ENCODE results near the gene CNBD2.
"Not testable (repeated sequence)": the region's sequence is repeated elsewhere in the genome, so short reads cannot be mapped to it uniquely, and the experiment has no call there.

The CNBD2 gene

DNA sequence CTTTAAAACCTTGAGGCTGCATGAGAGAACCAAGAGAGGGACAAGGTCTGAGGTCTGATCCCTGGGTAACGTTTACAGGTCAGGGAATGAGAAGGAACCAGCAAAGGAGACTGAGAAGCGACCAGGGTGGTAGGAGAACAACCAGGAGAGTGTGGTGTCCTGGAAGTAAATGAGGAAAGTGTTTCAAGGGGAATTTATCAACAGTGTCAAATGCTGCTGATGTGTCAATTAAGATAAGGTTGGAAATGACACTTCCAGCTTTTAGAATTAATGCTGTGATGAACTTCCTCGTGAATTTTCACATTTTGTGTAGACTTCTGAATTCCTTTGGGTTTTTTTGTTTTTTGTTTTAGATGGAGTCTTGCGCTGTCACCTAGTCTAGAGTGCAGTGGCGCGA lies 83.7 kb downstream of the CNBD2 start:
- TF ChIP-seq, protein P1, sequence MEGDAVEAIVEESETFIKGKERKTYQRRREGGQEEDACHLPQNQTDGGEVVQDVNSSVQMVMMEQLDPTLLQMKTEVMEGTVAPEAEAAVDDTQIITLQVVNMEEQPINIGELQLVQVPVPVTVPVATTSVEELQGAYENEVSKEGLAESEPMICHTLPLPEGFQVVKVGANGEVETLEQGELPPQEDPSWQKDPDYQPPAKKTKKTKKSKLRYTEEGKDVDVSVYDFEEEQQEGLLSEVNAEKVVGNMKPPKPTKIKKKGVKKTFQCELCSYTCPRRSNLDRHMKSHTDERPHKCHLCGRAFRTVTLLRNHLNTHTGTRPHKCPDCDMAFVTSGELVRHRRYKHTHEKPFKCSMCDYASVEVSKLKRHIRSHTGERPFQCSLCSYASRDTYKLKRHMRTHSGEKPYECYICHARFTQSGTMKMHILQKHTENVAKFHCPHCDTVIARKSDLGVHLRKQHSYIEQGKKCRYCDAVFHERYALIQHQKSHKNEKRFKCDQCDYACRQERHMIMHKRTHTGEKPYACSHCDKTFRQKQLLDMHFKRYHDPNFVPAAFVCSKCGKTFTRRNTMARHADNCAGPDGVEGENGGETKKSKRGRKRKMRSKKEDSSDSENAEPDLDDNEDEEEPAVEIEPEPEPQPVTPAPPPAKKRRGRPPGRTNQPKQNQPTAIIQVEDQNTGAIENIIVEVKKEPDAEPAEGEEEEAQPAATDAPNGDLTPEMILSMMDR (IDR thresholded peaks at IDR 0.05; ENCODE audit: insufficient read depth, missing control alignments), result no peak
- FAIRE-seq, result no peak

DNA sequence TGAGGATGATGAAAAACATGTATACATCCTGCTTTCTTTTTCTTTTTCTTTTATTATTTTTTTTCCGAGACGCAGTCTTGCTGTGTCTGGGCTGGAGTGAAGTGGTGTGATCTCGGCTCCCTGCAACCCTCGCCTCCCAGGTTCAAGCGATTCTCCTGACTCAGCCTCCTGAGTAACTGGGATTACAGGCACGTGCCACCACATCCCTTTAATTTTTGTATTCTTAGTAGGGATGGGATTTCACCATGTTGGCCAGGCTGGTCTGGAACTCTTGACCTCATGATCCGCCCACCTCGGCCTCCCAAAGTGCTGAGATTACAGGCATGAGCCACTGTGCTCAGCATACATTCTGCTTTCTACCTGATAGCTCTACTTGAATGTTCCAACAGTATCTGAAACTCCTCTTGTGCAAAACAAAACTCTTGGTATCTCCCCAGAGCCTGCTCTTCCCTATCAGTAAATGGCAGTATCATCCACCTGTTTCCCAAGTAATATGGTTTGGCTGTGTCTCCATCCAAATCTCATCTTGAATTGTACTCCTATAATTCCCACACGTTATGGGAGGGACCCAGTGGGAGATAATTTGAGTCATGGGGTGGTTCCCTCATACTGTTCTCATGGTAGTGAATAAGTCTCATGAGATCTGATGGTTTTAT lies 85.6 kb downstream of the CNBD2 start:
- not testable (repeated sequence) for DNase-seq (ENCODE audit: insufficient read length, low spot score); FAIRE-seq

More for the DNA sequence above, 83.7 kb downstream of the CNBD2 start:
- DNase-seq (ENCODE audit: insufficient read length, low spot score), result no peak

DNA sequence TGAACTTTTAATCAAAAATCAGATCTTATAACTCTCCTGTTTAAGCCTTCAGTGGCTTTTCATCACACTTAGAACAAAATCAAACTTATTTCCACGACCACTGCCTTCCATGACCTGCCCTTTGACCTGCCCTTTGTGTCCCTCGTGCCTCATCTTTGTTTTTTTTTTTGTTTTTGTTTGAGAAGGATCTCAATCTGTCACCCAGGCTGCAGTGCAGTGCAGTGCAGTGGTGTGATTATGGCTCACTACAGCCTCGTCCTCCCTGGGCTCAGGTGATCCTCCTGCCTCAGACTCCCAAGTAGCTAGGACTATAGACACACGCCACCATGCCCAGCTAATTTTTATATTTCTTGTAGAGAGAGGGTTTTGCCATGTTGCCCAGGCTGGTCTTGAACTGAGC lies 86.8 kb downstream of the CNBD2 start:
- TF ChIP-seq, protein P1 (IDR thresholded peaks at IDR 0.05; ENCODE audit: insufficient read depth, missing control alignments), result no peak
- DNase-seq (ENCODE audit: insufficient read length, low spot score) (no peak), FAIRE-seq (no peak)

DNA sequence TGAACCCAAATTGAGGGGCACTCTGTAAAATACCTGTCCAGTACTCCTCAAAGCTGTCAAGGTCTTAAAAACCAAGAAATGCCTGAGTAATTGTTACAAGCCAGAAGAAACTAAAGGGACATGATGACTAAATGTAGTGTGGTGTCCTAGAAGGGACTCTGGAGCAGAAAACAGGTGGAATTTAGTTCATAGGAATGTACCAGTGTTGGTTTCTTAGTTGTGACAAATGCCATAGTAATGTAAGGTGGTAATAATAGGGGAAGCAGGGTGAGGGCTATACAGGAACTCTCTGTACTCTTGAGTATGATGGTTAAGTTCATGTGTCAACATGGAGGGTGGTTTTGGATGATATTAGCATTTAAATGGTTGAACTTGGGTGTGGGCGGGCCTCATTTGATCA lies 92.3 kb downstream of the CNBD2 start:
- FAIRE-seq (no peak), DNase-seq (ENCODE audit: insufficient read length, low spot score) (no peak)
- TF ChIP-seq, protein P1 (IDR thresholded peaks at IDR 0.05; ENCODE audit: insufficient read depth, missing control alignments), result no peak

DNA sequence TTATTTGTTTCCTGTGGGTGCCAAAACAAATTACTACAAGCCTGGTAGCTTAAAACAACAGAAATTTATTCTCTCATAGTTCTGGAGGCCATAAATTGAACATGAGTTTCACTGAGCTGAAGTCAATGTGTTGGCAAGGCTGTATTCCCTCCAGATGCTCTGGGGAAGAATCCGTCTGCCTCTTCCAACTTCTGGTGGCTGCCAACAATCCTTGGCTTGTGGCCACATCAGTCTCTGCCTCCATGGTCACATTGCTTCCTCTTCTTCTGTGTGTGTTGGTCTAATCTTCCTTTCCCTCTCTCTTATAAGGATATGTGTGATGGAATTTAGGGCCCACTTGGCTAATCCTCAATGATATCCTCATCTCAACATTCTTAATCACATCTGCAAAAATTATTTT lies 93.4 kb downstream of the CNBD2 start:
- DNase-seq (ENCODE audit: insufficient read length, low spot score), result no peak

DNA sequence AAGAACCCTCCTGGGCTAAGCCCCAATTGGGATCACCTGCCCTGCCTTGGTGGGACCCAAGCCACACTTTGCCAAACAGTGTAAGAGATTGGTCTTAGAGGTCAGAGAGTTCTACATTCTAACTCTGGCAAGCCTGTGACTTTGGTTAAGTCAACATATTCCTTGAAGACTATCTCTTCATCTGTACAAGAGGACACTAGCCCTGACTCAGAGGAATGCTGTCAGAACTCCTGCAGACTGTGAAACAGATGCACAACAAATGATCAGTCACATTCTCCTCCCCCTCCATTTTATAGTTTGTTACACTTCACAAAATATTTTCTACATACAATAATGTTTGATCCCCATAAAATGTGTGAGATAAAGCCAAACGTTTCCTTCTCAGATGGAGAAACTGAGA lies 94.4 kb downstream of the CNBD2 start:
- FAIRE-seq (no peak), DNase-seq (ENCODE audit: insufficient read length, low spot score) (no peak)
- TF ChIP-seq, protein P1 (IDR thresholded peaks at IDR 0.05; ENCODE audit: insufficient read depth, missing control alignments), result no peak

More for the DNA sequence above, 93.4 kb downstream of the CNBD2 start:
- TF ChIP-seq, protein P1 (IDR thresholded peaks at IDR 0.05; ENCODE audit: insufficient read depth, missing control alignments), result no peak
- FAIRE-seq, result no peak

- TF ChIP-seq, protein P1 (IDR thresholded peaks at IDR 0.05; ENCODE audit: insufficient read depth, missing control alignments), result no peak
- no peak for DNase-seq (ENCODE audit: insufficient read length, low spot score)
- FAIRE-seq, result no peak
These were observed 95.7 kb downstream of the CNBD2 start for GRCh38 chr20:36063916-36064657.

All from D721Med (cell line).